ENCODE measurements around the gene COL23A1. TPM values are rescaled to one million over a fixed set of nuclear protein-coding genes. Genes with fewer than 3 reads are reported as not detected.

COL23A1 gene
- total RNA-seq, 1 donor from 2014 or later: 0.40 TPM

- DNase-seq (ENCODE audit: low read depth): peak; percentile 92
Observed at GRCh38 chr5:178462816-178463215, 127.4 kb downstream of the COL23A1 start.

- no peak for DNase-seq (ENCODE audit: low read depth)
Observed at GRCh38 chr5:178462076-178462475, 128.1 kb downstream of the COL23A1 start.

GRCh38 chr5:178461004-178461730 is 129.0 kb downstream of the COL23A1 start:
- DNase-seq (ENCODE audit: low read depth): peak; percentile 37

GRCh38 chr5:178460598-178460997 is 129.6 kb downstream of the COL23A1 start:
- DNase-seq (ENCODE audit: low read depth): no peak

- no peak for DNase-seq (ENCODE audit: low read depth)
Observed at GRCh38 chr5:178460174-178460573, 130.0 kb downstream of the COL23A1 start.

GRCh38 chr5:178458140-178458539 is 132.1 kb downstream of the COL23A1 start:
- no peak for DNase-seq (ENCODE audit: low read depth)

- no peak for DNase-seq (ENCODE audit: low read depth)
Observed at GRCh38 chr5:178457471-178457870, 132.7 kb downstream of the COL23A1 start.

- DNase-seq (ENCODE audit: low read depth): no peak
Observed at GRCh38 chr5:178455480-178455835, 134.7 kb downstream of the COL23A1 start.

GRCh38 chr5:178454821-178455479 is 135.2 kb downstream of the COL23A1 start:
- no peak for DNase-seq (ENCODE audit: low read depth)

- DNase-seq (ENCODE audit: low read depth): no peak
Observed at GRCh38 chr5:178454303-178454702, 135.9 kb downstream of the COL23A1 start.

- DNase-seq (ENCODE audit: low read depth): peak; percentile 91
Observed at GRCh38 chr5:178453224-178453623, 137.0 kb downstream of the COL23A1 start.

GRCh38 chr5:178450121-178451028 is 139.8 kb downstream of the COL23A1 start:
- DNase-seq (ENCODE audit: low read depth): no peak

GRCh38 chr5:178449163-178450070 is 140.8 kb downstream of the COL23A1 start:
- no peak for DNase-seq (ENCODE audit: low read depth)

GRCh38 chr5:178445534-178445933 is 144.7 kb downstream of the COL23A1 start:
- DNase-seq (ENCODE audit: low read depth): no peak

- no peak for DNase-seq (ENCODE audit: low read depth)
Observed at GRCh38 chr5:178442405-178443257, 147.6 kb downstream of the COL23A1 start.

- no peak for DNase-seq (ENCODE audit: low read depth)
Observed at GRCh38 chr5:178441486-178442270, 148.5 kb downstream of the COL23A1 start.

GRCh38 chr5:178440181-178440580 is 150.0 kb downstream of the COL23A1 start:
- DNase-seq (ENCODE audit: low read depth): no peak

- DNase-seq (ENCODE audit: low read depth): no peak
Observed at GRCh38 chr5:178439493-178440180, 150.6 kb downstream of the COL23A1 start.

- no peak for DNase-seq (ENCODE audit: low read depth)
Observed at GRCh38 chr5:178438796-178439195, 151.4 kb downstream of the COL23A1 start.

Data from renal cortical epithelial cell (primary cell).